HG02981 (cell line): Measurements from ENCODE around the gene VPS4A.
"Not testable (repeated sequence)": the region's sequence is repeated elsewhere in the genome, so short reads cannot be mapped to it uniquely, and the experiment has no call there.

Experiments
- ATAC-seq: cut with Tn5 transposase; IDR thresholded peaks from one replicate; pipeline ENCODE4 v1.9.1; 2021; ENCODE audit warnings: mild to moderate bottlenecking, moderate library complexity; ENCODE audit not compliant: unreplicated experiment

The VPS4A gene

GRCh38 chr16:69326172-69326873 is 15.2 kb downstream of the VPS4A start:
- no peak for ATAC-seq

GRCh38 chr16:69327585-69328310 is 16.6 kb downstream of the VPS4A start:
- no peak for ATAC-seq

DNA sequence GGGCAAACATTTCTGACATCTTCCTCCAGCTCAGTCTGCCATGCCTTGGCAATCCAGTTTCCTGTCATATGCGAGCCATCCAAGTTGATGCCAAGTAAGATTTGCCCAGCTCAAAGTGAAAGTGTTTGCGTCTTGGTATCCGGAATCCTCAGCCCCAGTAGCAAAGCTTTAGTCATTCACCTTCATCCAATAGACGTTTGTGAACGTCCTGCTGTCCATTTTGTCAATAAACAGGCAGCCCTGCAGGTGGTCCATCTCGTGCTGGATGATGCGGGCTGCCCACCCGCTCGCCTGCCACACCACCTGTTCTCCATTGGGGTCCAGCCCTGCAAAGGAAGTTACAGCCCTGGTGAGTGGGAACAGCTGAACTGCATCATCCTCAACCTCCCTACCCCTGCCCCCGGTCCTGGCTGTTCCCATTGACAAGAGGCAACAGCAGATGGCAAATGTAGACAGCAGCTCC is 17.7 kb downstream of the VPS4A start:
- no peak for ATAC-seq

DNA sequence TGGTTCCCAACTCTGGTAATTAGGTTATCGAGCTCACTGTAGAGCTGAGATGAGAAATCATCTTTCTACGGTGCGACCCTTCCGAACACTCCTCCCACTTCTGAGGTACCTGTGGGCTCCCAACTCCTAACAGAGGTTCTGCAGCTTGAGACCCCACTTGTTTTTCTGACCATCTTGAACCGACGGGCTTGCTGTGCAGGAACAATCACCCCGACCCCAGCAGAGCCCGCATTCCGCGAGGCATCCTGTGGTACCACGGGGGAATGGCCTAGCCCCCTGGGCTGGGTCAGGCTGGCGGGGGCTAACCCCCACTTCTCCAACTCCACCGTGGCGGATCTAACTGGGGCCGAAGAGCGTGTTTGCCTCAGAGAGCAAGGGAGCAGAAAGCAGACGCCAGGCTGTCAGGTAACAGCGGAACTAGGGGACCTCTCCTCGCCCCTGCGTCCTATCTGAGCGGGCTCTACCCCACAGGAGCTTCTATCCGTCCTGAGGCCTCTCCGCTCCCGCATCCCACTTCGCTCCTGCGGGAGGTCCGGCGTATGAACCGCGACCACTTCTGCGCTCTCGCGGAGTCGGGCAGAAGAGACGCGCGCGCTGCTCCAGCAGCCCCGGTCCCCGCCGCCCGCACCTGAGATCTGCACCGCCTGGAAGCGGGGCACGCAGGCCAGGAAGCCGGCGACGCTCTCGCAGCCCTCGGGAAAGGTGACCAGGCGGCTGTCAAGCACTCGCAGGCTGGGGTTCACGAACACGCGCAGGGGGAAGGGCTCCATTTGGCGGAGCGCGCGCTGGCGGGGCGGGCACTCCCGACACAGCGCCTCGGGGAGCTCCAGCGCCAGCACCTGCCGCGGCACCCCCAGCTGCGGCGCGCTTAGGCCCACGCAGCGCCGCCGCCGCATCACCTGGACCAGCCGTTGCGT is 18.5 kb downstream of the VPS4A start:
- peak; percentile 27 for ATAC-seq

- ATAC-seq = peak; percentile 92
Measured at GRCh38 chr16:69330286-69331109, 19.3 kb downstream of the VPS4A start, which contains the start of gene PDF. TSS of gene PDF (minus strand) at chr16:69330588. CDS start at chr16:69330570, 18 bp downstream.

- ATAC-seq = no peak
Measured at GRCh38 chr16:69334696-69335095, 23.5 kb downstream of the VPS4A start.

- no peak for ATAC-seq
Measured at GRCh38 chr16:69338557-69339288, 27.6 kb downstream of the VPS4A start.

- peak; percentile 91 for ATAC-seq
Measured at GRCh38 chr16:69339289-69340094, 28.3 kb downstream of the VPS4A start, which contains the start of the genes COG8 and NIP7. TSS of gene COG8 (minus strand) at chr16:69339564. CDS start at chr16:69339552, 12 bp downstream. TSS of gene NIP7 (plus strand) at chr16:69339772. CDS start at chr16:69339830, 58 bp downstream.

- no peak for ATAC-seq
Measured at GRCh38 chr16:69340095-69340644, 29.0 kb downstream of the VPS4A start.

DNA sequence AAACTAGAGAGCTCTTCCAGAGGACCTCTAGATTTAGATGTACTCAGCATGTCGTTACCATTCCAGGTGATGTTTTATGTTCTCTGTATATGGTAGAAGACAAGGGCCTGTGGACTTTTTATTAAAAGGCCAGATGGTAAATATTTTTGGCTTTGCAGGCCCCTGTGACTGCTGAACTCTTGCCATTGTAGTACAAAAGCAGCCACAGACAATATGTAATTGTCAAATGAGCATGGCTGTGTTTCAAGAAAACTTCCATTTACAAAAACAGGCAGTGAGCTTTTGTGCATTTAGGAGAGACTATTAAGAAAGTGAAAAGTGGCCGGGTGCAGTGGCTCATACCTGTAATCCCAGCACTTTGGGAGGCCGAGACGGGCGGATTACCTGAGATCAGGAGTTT is 33.0 kb downstream of the VPS4A start:
- no peak for ATAC-seq

- ATAC-seq = no peak
Measured at GRCh38 chr16:69345923-69346322, 34.8 kb downstream of the VPS4A start.

DNA sequence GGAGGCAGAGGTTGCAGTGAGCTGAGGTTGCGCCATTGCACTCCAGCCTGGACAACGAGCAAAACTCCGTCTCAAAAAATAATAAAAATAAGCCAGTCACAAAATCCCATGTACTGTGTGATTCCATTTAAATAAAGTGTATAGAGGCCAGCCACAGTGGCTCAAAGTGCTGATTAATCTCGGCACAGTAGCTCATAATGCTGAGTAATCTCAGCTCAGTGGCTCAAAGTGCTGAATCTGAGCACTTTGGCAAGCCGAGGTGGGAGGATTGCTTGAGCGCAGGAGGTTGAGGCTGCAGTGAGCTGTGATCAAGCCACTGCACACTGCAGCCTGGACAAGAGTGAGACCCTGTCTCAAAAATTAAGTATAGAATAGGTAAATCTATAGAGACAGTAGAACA is 35.5 kb downstream of the VPS4A start:
- no peak for ATAC-seq

GRCh38 chr16:69348222-69348621 is 37.1 kb downstream of the VPS4A start:
- no peak for ATAC-seq

GRCh38 chr16:69349536-69349935 is 38.4 kb downstream of the VPS4A start:
- no peak for ATAC-seq

- ATAC-seq = no peak
Measured at GRCh38 chr16:69350536-69351133, 39.5 kb downstream of the VPS4A start.

DNA sequence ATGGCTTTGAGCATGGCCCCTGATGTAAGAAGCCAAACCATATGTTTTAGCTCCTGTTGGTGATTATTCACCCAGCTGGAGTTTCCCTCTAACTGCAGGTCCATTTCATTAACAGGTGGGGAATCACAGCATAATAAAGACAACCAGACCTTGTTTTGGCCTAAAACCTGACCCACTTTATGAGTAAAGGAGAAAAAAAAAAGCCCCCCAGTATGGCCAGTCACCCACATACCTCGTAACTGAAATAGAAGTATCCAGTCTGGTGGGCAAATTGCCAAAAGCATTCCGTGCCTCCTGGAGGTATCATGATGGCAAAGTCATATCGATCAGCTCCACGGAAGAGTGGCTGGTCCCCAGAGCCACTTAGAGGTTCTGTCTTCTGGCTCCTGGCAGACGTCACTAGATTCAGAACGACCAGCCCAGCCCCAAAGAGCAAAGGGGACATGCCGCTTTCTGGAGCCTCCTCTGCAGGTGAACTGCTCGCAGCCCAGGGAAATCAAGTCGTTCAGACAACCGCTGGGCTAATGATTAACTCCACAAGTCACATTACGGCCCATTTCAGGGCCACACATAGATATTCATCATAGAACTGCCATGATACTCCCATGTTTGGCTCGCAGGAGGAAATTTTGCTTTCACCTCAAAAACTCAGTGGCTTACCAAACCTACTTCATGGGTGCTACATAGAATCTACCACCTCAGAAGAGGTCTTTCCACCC is 40.3 kb downstream of the VPS4A start, which contains the start of gene TMED6:
Gene TMED6 (minus strand): TSS at position 478 of the 719 bp plus-strand sequence. CDS start 33 bp downstream, at position 445.
- no peak for ATAC-seq

DNA sequence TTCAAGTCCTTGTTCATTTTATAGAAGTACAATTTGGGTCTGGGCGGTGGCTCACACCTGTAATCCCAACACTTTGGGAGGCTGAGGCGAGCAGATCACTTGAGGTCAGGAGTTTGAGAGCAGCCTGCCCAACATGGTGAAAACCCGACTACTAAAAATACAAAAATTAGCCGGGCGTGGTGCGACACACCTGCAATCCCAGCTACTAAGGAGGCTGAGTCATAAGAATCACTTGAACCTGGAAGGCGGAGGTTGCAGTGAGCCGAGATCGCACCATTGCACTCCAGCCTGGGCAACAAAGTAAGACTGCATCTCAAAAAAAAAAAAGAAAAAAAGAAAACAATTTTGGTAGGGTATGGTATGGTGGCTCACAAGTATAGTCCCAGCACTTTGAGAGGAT is 48.9 kb downstream of the VPS4A start:
- not testable (repeated sequence) for ATAC-seq
